Measurements from ENCODE around the gene CIART.
"Not testable (repeated sequence)": the region's sequence is repeated elsewhere in the genome, so short reads cannot be mapped to it uniquely, and the experiment has no call there.

CIART gene

GRCh38 chr1:150308585-150308984, 26.2 kb downstream of the CIART start:
- in situ Hi-C loops (cut with HindIII; ENCODE audit: low sequenced_read_pairs) = not testable (repeated sequence)

- in situ Hi-C loops (cut with HindIII; ENCODE audit: low sequenced_read_pairs) = no loop called here
Measured at GRCh38 chr1:150309758-150310508, 27.6 kb downstream of the CIART start.

- in situ Hi-C loops (cut with HindIII; ENCODE audit: low sequenced_read_pairs) = no loop called here
Measured at GRCh38 chr1:150311762-150312161, 29.4 kb downstream of the CIART start.

DNA sequence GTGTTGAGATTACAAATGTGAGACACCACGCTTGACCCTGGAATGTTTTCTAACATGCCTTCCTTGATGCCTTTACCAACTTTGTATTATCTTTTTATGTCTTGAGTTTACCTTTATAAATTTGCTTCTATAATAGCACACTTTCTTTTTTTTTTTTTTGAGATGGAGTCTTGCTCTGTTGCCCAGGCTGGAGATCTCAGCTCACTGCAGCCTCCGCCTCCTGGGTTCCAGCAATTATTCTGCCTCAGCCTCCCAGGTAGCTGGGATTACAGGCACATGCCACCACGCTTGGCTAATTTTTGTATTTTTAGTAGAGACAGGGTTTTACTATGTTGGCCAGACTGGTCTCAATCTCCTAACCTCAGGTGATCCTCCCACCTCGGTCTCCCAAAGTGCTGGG, 32.3 kb downstream of the CIART start:
- in situ Hi-C loops (cut with HindIII; ENCODE audit: low sequenced_read_pairs) = not testable (repeated sequence)

DNA sequence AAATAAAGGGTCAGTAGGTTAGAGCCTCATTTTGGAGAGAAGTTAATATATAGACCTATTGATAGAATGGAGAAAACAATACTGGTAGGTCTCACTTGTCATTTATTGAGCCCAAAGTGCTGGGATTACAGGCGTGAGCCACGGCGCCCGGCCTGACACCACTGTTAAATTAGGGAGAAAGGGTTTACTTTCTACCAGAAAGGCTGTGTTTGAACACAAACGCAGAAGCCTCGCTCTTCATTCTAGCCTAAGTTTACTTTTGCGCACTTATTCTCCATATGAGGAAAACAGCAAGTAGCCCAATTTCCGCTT, 38.3 kb downstream of the CIART start:
- in situ Hi-C loops (cut with HindIII; ENCODE audit: low sequenced_read_pairs) = no loop called here

DNA sequence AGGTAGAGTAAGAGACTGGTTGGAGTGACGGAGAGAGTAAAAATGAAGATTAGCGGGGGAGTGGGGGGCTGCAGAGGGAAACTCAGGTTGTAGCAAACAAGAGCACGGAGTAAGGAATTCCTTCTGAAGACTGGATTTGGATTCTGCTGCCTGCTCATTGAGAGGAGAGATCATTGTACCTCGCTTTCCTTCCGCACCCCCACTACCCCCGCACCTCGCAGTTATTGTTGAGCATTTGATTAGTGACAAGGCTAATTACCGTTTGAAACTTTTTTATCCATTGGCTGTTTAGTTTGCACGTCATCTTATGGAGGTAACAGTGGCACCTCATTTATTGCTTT, 39.4 kb downstream of the CIART start:
- in situ Hi-C loops (cut with HindIII; ENCODE audit: low sequenced_read_pairs) = no loop called here

- in situ Hi-C loops (cut with HindIII; ENCODE audit: low sequenced_read_pairs) = no loop called here
Measured at GRCh38 chr1:150322310-150322709, 40.0 kb downstream of the CIART start.

DNA sequence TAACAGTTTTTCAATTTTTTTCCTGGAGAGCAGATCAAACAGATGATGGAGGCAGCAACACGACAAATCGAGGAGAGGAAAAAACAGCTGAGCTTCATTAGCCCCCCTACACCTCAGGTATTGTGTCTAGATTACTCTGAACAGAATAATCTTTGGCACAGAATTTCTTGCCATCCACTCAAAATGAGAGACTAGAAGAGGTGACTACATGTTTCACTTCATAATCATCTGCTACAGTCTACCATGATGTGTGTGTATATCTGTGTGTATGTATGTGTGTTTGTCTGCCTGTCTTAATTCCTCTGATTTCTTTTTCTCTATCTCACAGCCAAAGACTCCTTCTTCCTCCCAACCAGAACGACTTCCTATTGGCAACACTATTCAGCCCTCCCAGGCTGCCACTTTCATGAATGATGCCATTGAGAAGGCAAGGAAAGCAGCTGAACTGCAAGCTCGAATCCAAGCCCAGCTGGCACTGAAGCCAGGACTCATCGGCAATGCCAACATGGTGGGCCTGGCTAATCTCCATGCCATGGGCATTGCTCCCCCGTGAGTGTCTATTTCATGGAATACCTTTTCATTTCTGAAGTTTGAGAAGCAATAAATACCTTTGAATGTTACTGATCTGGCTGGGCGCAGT, 50.4 kb downstream of the CIART start:
- in situ Hi-C loops (cut with HindIII; ENCODE audit: low sequenced_read_pairs) = no loop called here

Data from DLD1 (cell line).